Liver (tissue), 9 donors: ENCODE measurements around the gene UBTD2. TPM values are rescaled to one million over a fixed set of nuclear protein-coding genes. Genes with fewer than 3 reads are reported as not detected.
"Not testable (repeated sequence)": the region's sequence is repeated elsewhere in the genome, so short reads cannot be mapped to it uniquely, and the experiment has no call there.

Experiments used
- DNase-seq: peaks from one replicate; pipeline ENCODE4 v3.0.0-alpha.2; 2017; ENCODE audit warnings: low spot score
- H3K27ac ChIP-seq, 2 donors: one replicate each; pipeline ENCODE4 v1.7.0; 2013; ENCODE audit warnings: inconsistent platforms in 2 of 2, low read length in 2 of 2, control low read depth in 1 of 2, low read depth in 1 of 2, mild to moderate bottlenecking in 1 of 2
- H3K27me3 ChIP-seq, 4 donors: one replicate each; pipeline versions ENCODE4 v1.6.1 to v1.7.0; 2013; ENCODE audit warnings: low read length in 3 of 4, inconsistent platforms in 1 of 4, mild to moderate bottlenecking in 1 of 4, moderate library complexity in 1 of 4; ENCODE audit not compliant: control insufficient read depth in 4 of 4, insufficient read depth in 4 of 4
- H3K36me3 ChIP-seq, 4 donors: one replicate each; pipeline versions ENCODE4 v1.6.1 to v1.7.0; 2013; ENCODE audit warnings: low read length in 3 of 4, mild to moderate bottlenecking in 3 of 4, low read depth in 1 of 4, moderate library complexity in 1 of 4; ENCODE audit not compliant: control insufficient read depth in 4 of 4, insufficient read depth in 3 of 4
- H3K4me1 ChIP-seq, 4 donors: one replicate each; pipeline versions ENCODE4 v1.6.1 to v1.7.0; 2013; ENCODE audit warnings: low read length in 3 of 4, mild to moderate bottlenecking in 3 of 4, moderate library complexity in 1 of 4; ENCODE audit not compliant: control insufficient read depth in 4 of 4, insufficient read depth in 4 of 4
- H3K4me3 ChIP-seq, 3 donors: one replicate each; pipeline versions ENCODE4 v1.6.1 to v1.7.0; 2013; ENCODE audit warnings: low read length in 3 of 3, control low read depth in 1 of 3, low read depth in 1 of 3, mild to moderate bottlenecking in 1 of 3
- H3K9ac ChIP-seq, 2 donors: one replicate each; pipeline ENCODE4 v1.7.0; 2013; ENCODE audit warnings: low read length in 2 of 2, mild to moderate bottlenecking in 2 of 2, moderate library complexity in 2 of 2, control low read depth in 1 of 2, low read depth in 1 of 2
- H3K9me3 ChIP-seq, 4 donors: one replicate each; pipeline versions ENCODE4 v1.6.1 to v1.7.0; 2013; ENCODE audit warnings: low read length in 3 of 4; ENCODE audit not compliant: control insufficient read depth in 4 of 4
- ATF3 ChIP-seq: IDR thresholded peaks from 2 replicates; pipeline ENCODE4 v1.6.1; 2016; ENCODE audit warnings: antibody characterized with exemption
- CTCF ChIP-seq: fragments of 150-350 bp; IDR thresholded peaks from 2 replicates; pipeline ENCODE4 v1.5.1; 2017; ENCODE audit warnings: improper control_type of control experiment, low read depth, low read length; ENCODE audit not compliant: missing input control
- FOXA1 ChIP-seq: IDR thresholded peaks from 2 replicates; pipeline ENCODE4 v1.6.1; 2016; ENCODE audit warnings: antibody characterized with exemption
- FOXA2 ChIP-seq: IDR thresholded peaks from 2 replicates; pipeline ENCODE4 v1.6.1; 2016; ENCODE audit warnings: antibody characterized with exemption
- GABPA ChIP-seq, 2 donors: IDR thresholded peaks in 1 of 2; conservative IDR thresholded peaks in 1 of 2; 2 replicates each; pipeline ENCODE4 v1.6.1; 2016; ENCODE audit warnings: antibody characterized with exemption in 2 of 2, mild to moderate bottlenecking in 1 of 2, moderate library complexity in 1 of 2
- HNF4A ChIP-seq, 2 donors: conservative IDR thresholded peaks; 2 replicates each; pipeline ENCODE4 v1.6.1; 2016; ENCODE audit warnings: antibody characterized with exemption in 2 of 2, mild to moderate bottlenecking in 2 of 2
- HNF4G ChIP-seq: IDR thresholded peaks from 2 replicates; pipeline ENCODE4 v1.6.1; 2016; ENCODE audit warnings: antibody characterized with exemption
- JUND ChIP-seq, 2 donors: IDR thresholded peaks; 2 replicates each; pipeline ENCODE4 v1.6.1; 2016; ENCODE audit warnings: antibody characterized with exemption in 2 of 2
- MAX ChIP-seq: IDR thresholded peaks from 2 replicates; pipeline ENCODE4 v1.6.1; 2016; ENCODE audit warnings: antibody characterized with exemption
- RAD21 ChIP-seq, 2 donors: IDR thresholded peaks; 2 replicates each; pipeline ENCODE4 v1.6.1; 2016; ENCODE audit warnings: antibody characterized with exemption in 2 of 2, mild to moderate bottlenecking in 2 of 2
- REST ChIP-seq: IDR thresholded peaks from 2 replicates; pipeline ENCODE4 v1.6.1; 2016; ENCODE audit warnings: antibody characterized with exemption, mild to moderate bottlenecking
- RXRA ChIP-seq, 2 donors: IDR thresholded peaks; 2 replicates each; pipeline ENCODE4 v1.6.1; 2017 to 2018; ENCODE audit warnings: antibody characterized with exemption in 2 of 2, mild to moderate bottlenecking in 1 of 2
- SP1 ChIP-seq: IDR thresholded peaks from 2 replicates; pipeline ENCODE4 v1.6.1; 2018; ENCODE audit warnings: antibody characterized with exemption, mild to moderate bottlenecking
- TAF1 ChIP-seq: conservative IDR thresholded peaks from 2 replicates; pipeline ENCODE4 v1.6.1; 2016; ENCODE audit warnings: antibody characterized with exemption, mild to moderate bottlenecking
- YY1 ChIP-seq: IDR thresholded peaks from 2 replicates; pipeline ENCODE4 v1.6.1; 2016; ENCODE audit warnings: antibody characterized with exemption, mild to moderate bottlenecking
- ZBTB33 ChIP-seq: IDR thresholded peaks from 2 replicates; pipeline ENCODE4 v1.6.1; 2016; ENCODE audit warnings: antibody characterized with exemption
- WGBS: extraction: QIAGEN DNeasy Blood & Tissue Kit; methylation state at CpG from one replicate; pipeline ENCODE4 v1.1.7; 2013; 5-methylcytosine and 5-hydroxymethylcytosine counted together
- polyA plus RNA-seq, 2 donors: library from polyadenylated mRNA; stranded (reverse) in 1 of 2; unstranded in 1 of 2; fragments of 200-250 nt in 1 of 2; fragments of >200 nt in 1 of 2; fragmentation: Nextera tagmentation in 1 of 2; extraction: Ambion mirVana in 1 of 2; gene quantifications; one replicate each; pipeline versions ENCODE4 v1.2.1 to v1.2.3, GENCODE V29; 2013 to 2015
- total RNA-seq, 2 donors: library from RNA; depleted of rRNA; stranded (reverse); fragments of >200 nt; gene quantifications; one replicate each; pipeline ENCODE4 v1.2.3, GENCODE V29; 2014
- donor health status: healthy.
- donor health status: healthy.
- donor health status: healthy.
- donor health status: healthy.
- donor health status: healthy.

UBTD2 gene
- total and polyA plus RNA-seq, 4 donors = 4.4 to 8.3 (median 6.6) TPM

- no peak for DNase-seq
- no peak for TF ChIP-seq YY1
- no peak for TF ChIP-seq FOXA2
- TF ChIP-seq ZBTB33 = no peak
- TF ChIP-seq GABPA (IDR thresholded peaks at IDR 0.05 in 1 of 2, conservative IDR thresholded peaks at IDR 0.05 in 1 of 2) = no peak
- no peak for TF ChIP-seq JUND (IDR thresholded peaks at IDR 0.05)
- TF ChIP-seq MAX = no peak
- TF ChIP-seq HNF4A (conservative IDR thresholded peaks at IDR 0.05) = no peak
- TF ChIP-seq SP1 = no peak
- no peak for TF ChIP-seq RAD21 (IDR thresholded peaks at IDR 0.05)
- TF ChIP-seq ATF3 = no peak
- Histone ChIP-seq H3K4me3 (no peak overlapping the region), H3K27ac (no peak overlapping the region), H3K9ac (no peak overlapping the region), H3K9me3 (no peaks in the 10 kb centered on the region), H3K36me3 (no peaks in the 10 kb centered on the region), H3K4me1 (no peaks in the 10 kb centered on the region), H3K27me3 (no peaks in the 10 kb centered on the region)
- WGBS = 85% methylated on average over 6 of the region's 6 CpGs
Measured at GRCh38 chr5:172200476-172200875, 83.1 kb downstream of the UBTD2 start.

GRCh38 chr5:172199446-172199845 lies 84.1 kb downstream of the UBTD2 start:
- DNase-seq = no peak
- H3K36me3 ChIP-seq = no peaks in the 10 kb centered on the region
- H3K4me3 ChIP-seq = no peak overlapping the region
- TF ChIP-seq CTCF = no peak
- no peak for TF ChIP-seq JUND (IDR thresholded peaks at IDR 0.05)
- no peak for TF ChIP-seq RAD21 (IDR thresholded peaks at IDR 0.05)
- TF ChIP-seq MAX = no peak
- TF ChIP-seq YY1 = no peak
- no peak for TF ChIP-seq GABPA (IDR thresholded peaks at IDR 0.05 in 1 of 2, conservative IDR thresholded peaks at IDR 0.05 in 1 of 2)
- no peak for TF ChIP-seq ATF3
- no peak for TF ChIP-seq HNF4G
- TF ChIP-seq FOXA2 = no peak
- no peak for TF ChIP-seq SP1
- TF ChIP-seq HNF4A (conservative IDR thresholded peaks at IDR 0.05) = no peak
- no peak for TF ChIP-seq TAF1
- no peak for TF ChIP-seq ZBTB33
- no peak for TF ChIP-seq RXRA (IDR thresholded peaks at IDR 0.05)
- TF ChIP-seq REST = no peak
- no peak for TF ChIP-seq FOXA1
- H3K27me3 ChIP-seq = no peaks in the 10 kb centered on the region
- no peak overlapping the region for H3K27ac ChIP-seq
- no peak overlapping the region for H3K9ac ChIP-seq
- H3K4me1 ChIP-seq = no peaks in the 10 kb centered on the region
- no peaks in the 10 kb centered on the region for H3K9me3 ChIP-seq
- 85% methylated on average over 10 of the region's 10 CpGs for WGBS

- H3K27me3 ChIP-seq, H3K4me1 ChIP-seq, H3K36me3 ChIP-seq, H3K9ac ChIP-seq, H3K27ac ChIP-seq, DNase-seq, H3K9me3 ChIP-seq, H3K4me3 ChIP-seq: not testable (repeated sequence)
- 85% methylated on average over 4 of the region's 4 CpGs for WGBS
Measured at GRCh38 chr5:172197775-172198174, 85.8 kb downstream of the UBTD2 start.
